Keratinocyte (primary cell): Measurements from ENCODE around the gene AFAP1L1. TPM values are rescaled to one million over a fixed set of nuclear protein-coding genes. Genes with fewer than 3 reads are reported as not detected.

Source experiments
- DNase-seq: peaks from one replicate; pipeline ENCODE4 v3.0.0-alpha.2; 2011; ENCODE audit warnings: low read depth, missing footprints, low spot score
- FAIRE-seq: peaks from 2 replicates; lab custom pipeline; 2011; peaks lifted over from hg19 to GRCh38; lab: Jason Lieb, UNC
- H2AFZ ChIP-seq: 2 replicates; pipeline ENCODE4 v1.6.0; 2012; ENCODE audit warnings: low read length, control low read depth, inconsistent platforms; ENCODE audit not compliant: control insufficient read depth
- H3K27ac ChIP-seq: 2 replicates; pipeline ENCODE4 v1.5.1; 2011; ENCODE audit warnings: low read length; ENCODE audit not compliant: control insufficient read depth, insufficient read depth
- H3K27me3 ChIP-seq: 3 replicates; pipeline ENCODE4 v1.6.0; 2011; ENCODE audit warnings: low read length; ENCODE audit not compliant: control insufficient read depth, insufficient read depth; ENCODE audit errors: extremely low read depth
- H3K36me3 ChIP-seq, 2 experiments: 2 replicates in 1 of 2; 3 replicates in 1 of 2; pipeline ENCODE4 v1.5.1; 2011; ENCODE audit warnings: low read length in 2 of 2, mild to moderate bottlenecking in 1 of 2; ENCODE audit not compliant: control insufficient read depth in 2 of 2, insufficient read depth in 2 of 2; ENCODE audit errors: extremely low read depth in 1 of 2
- H3K4me1 ChIP-seq: 3 replicates; pipeline ENCODE4 v1.5.1; 2011; ENCODE audit warnings: low read length; ENCODE audit not compliant: control insufficient read depth, insufficient read depth; ENCODE audit errors: extremely low read depth
- H3K4me2 ChIP-seq: 3 replicates; pipeline ENCODE4 v1.6.0; 2011; ENCODE audit warnings: low read depth, low read length; ENCODE audit not compliant: control insufficient read depth, insufficient read depth; ENCODE audit errors: extremely low read depth
- H3K4me3 ChIP-seq, 3 experiments: fragments of 200-600 bp in 1 of 3; sonication (generic) in 1 of 3; 2 replicates in 2 of 3; 3 replicates in 1 of 3; pipeline ENCODE4 v1.5.1; 2011 to 2016; ENCODE audit warnings: low read length in 3 of 3, mild to moderate bottlenecking in 3 of 3, control low read depth in 2 of 3, inconsistent platforms in 1 of 3, low read depth in 1 of 3, mixed read lengths in 1 of 3, mixed run types in 1 of 3, moderate library complexity in 1 of 3; ENCODE audit not compliant: control insufficient read depth in 2 of 3, insufficient read depth in 2 of 3; ENCODE audit errors: extremely low read depth in 1 of 3
- H3K79me2 ChIP-seq: 2 replicates; pipeline ENCODE4 v1.6.0; 2012; ENCODE audit warnings: low read length; ENCODE audit not compliant: control insufficient read depth, insufficient read depth
- H3K9ac ChIP-seq: 3 replicates; pipeline ENCODE4 v1.6.0; 2011; ENCODE audit warnings: low read length; ENCODE audit not compliant: control insufficient read depth, insufficient read depth; ENCODE audit errors: extremely low read depth
- H3K9me1 ChIP-seq: 3 replicates; pipeline ENCODE4 v1.6.0; 2011; ENCODE audit warnings: low read length; ENCODE audit not compliant: control insufficient read depth, insufficient read depth; ENCODE audit errors: extremely low read depth
- H3K9me3 ChIP-seq: 2 replicates; pipeline ENCODE4 v1.5.1; 2012; ENCODE audit warnings: low read depth, low read length; ENCODE audit not compliant: control insufficient read depth
- H4K20me1 ChIP-seq: 3 replicates; pipeline ENCODE4 v1.6.0; 2011; ENCODE audit warnings: low read length; ENCODE audit not compliant: control insufficient read depth, insufficient read depth; ENCODE audit errors: extremely low read depth
- EZH2 ChIP-seq: IDR thresholded peaks from one replicate; pipeline ENCODE4 v1.6.1; 2012; ENCODE audit warnings: inconsistent platforms, mild to moderate bottlenecking, low read length, moderate library complexity
- dilution Hi-C: fragments of 300-500 bp; cut with MboI; formaldehyde crosslinking; loops from one replicate; pipeline ENCODE4 v1.7.0; 2020; ENCODE audit warnings: low sequenced_read_pairs; ENCODE audit not compliant: extremely low pct_ligation_motif_present
- polyA plus RNA-seq, 5 experiments: library from polyadenylated mRNA; depleted of rRNA in 3 of 5; stranded (reverse) in 3 of 5; stranded (forward) in 1 of 5; unstranded in 1 of 5; fragments of >200 nt; gene quantifications; 1 replicate in 1 of 5; 2 replicates in 3 of 5; 3 replicates in 1 of 5; pipeline versions ENCODE4 v1.2.1 to v1.2.3, GENCODE V29; 2011 to 2012; ENCODE audit warnings: missing spikeins in 2 of 5, low read depth in 1 of 5, low replicate concordance in 1 of 5
- TF ChIP-seq, protein P1 (sequence below), 3 experiments: IDR thresholded peaks in 1 of 3; conservative IDR thresholded peaks in 1 of 3; optimal IDR thresholded peaks in 1 of 3; 2 replicates in 2 of 3; 3 replicates in 1 of 3; pipeline versions ENCODE3 to v1.5.1; 2011; ENCODE audit warnings: low read length in 3 of 3, mild to moderate bottlenecking in 3 of 3, moderate library complexity in 2 of 3, control low read depth in 1 of 3, inconsistent platforms in 1 of 3; ENCODE audit not compliant: insufficient read depth in 2 of 3; ENCODE audit errors: extremely low read depth in 1 of 3

Gene AFAP1L1
- polyA plus RNA-seq, 1 donor (not counting 4 experiments of a cell fraction or from before 2014, with no cell fraction given), result 4.6 TPM

DNA sequence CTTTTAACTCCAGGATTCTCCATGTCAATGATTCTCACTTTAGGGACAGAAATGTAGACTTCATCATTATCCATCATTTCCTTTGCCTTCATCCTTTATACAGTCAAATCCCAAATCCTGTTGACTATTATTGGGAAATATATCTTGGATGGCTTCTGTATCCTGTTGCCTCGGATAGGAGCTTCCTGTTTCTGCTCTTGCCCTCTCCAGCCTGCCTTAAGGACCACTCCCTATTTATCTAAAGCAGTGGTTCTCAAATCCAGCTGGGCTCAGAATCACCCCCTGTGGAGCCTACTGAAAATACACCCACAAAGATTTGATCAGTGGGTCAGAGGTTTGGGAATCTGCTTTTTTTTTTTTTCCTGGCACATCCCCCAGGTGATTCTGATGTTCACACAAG is 8.5 kb downstream of the AFAP1L1 start:
- FAIRE-seq (no peak), DNase-seq (no peak)
- Histone ChIP-seq H3K4me2 (no peak overlapping the region), H4K20me1 (no peaks in the 10 kb centered on the region), H2AFZ (no peak overlapping the region), H3K9me1 (no peaks in the 10 kb centered on the region), H3K9me3 (no peaks in the 10 kb centered on the region), H3K79me2 (no peaks in the 10 kb centered on the region), H3K27ac (no peak overlapping the region), H3K9ac (no peak overlapping the region), H3K4me1 (peaks cover 10% of the 10 kb centered on the region), H3K27me3 (no peaks in the 10 kb centered on the region), H3K4me3 (no peak overlapping the region), H3K36me3 (no peaks in the 10 kb centered on the region)
- TF ChIP-seq, protein P1, sequence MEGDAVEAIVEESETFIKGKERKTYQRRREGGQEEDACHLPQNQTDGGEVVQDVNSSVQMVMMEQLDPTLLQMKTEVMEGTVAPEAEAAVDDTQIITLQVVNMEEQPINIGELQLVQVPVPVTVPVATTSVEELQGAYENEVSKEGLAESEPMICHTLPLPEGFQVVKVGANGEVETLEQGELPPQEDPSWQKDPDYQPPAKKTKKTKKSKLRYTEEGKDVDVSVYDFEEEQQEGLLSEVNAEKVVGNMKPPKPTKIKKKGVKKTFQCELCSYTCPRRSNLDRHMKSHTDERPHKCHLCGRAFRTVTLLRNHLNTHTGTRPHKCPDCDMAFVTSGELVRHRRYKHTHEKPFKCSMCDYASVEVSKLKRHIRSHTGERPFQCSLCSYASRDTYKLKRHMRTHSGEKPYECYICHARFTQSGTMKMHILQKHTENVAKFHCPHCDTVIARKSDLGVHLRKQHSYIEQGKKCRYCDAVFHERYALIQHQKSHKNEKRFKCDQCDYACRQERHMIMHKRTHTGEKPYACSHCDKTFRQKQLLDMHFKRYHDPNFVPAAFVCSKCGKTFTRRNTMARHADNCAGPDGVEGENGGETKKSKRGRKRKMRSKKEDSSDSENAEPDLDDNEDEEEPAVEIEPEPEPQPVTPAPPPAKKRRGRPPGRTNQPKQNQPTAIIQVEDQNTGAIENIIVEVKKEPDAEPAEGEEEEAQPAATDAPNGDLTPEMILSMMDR (optimal IDR thresholded peaks at IDR 0.05 in 1 of 3, IDR thresholded peaks at IDR 0.05 in 1 of 3, conservative IDR thresholded peaks at IDR 0.05 in 1 of 3; ENCODE audit: extremely low read depth in 1 of 3, insufficient read depth in 2 of 3, low read length in 3 of 3), result no peak
- no peak for TF ChIP-seq EZH2
- dilution Hi-C loops, result no loop called here

DNA sequence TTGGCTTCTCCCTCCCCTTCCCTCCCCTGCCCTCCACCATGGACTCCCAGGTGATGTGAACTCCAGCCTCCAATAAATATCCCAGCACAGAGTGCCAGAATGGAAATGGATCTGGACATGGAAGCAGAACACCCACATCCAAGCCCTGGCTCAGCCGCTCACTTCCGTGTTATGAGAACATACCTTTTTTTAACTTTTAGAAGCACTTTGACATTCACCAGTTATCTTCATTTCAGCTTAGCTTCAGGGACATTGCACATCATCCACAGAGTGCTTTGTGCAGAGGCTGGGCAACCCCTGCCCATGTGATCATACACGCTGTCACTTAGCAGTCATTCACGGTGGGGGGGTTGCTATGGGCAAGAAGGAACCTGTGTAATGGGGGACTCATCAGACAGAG is 9.1 kb downstream of the AFAP1L1 start:
- no peaks in the 10 kb centered on the region for H3K9me3 ChIP-seq
- dilution Hi-C loops, result no loop called here
- no peaks in the 10 kb centered on the region for H4K20me1 ChIP-seq
- no peak for DNase-seq
- H3K4me3 ChIP-seq, result no peak overlapping the region
- no peaks in the 10 kb centered on the region for H3K36me3 ChIP-seq
- no peaks in the 10 kb centered on the region for H3K79me2 ChIP-seq
- no peak overlapping the region for H3K27ac ChIP-seq
- H3K9me1 ChIP-seq, result peaks cover under 1% of the 10 kb centered on the region
- FAIRE-seq, result no peak
- H2AFZ ChIP-seq, result no peak overlapping the region
- H3K4me1 ChIP-seq, result peaks cover 17% of the 10 kb centered on the region
- H3K27me3 ChIP-seq, result no peaks in the 10 kb centered on the region
- H3K4me2 ChIP-seq, result no peak overlapping the region
- no peak overlapping the region for H3K9ac ChIP-seq
- no peak for TF ChIP-seq EZH2
- TF ChIP-seq, protein P1 (optimal IDR thresholded peaks at IDR 0.05 in 1 of 3, IDR thresholded peaks at IDR 0.05 in 1 of 3, conservative IDR thresholded peaks at IDR 0.05 in 1 of 3; ENCODE audit: extremely low read depth in 1 of 3, insufficient read depth in 2 of 3, low read length in 3 of 3), result no peak
